Measurements from ENCODE around the gene ARIH1.

DNA sequence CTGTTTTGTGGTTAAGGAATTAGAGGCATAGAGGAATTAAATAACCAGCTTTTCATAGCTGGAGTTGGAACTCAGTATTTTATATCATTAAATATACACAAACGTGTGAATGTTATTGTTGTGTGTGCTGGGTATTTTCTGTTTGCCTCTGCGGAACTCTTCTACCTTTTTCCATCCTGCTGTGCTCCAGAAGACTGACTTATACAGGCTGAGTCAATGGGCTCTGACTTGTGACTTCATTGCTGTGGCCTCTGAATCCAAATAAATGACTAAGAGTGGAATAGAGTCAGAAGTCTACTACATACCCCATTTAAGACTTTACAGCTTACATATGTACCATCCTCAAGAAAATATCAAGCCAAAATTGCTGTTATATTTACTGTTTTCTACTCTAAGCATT lies 17.6 kb downstream of the ARIH1 start:
- TF ChIP-seq POLR2AphosphoS5 (IDR thresholded peaks at IDR 0.05; ENCODE audit: low read depth, low read length): no peak
- TF ChIP-seq REST (IDR thresholded peaks at IDR 0.05; ENCODE audit: insufficient read depth in 1 of 2, low read depth in 2 of 2, low read length in 2 of 2): no peak
- no peak for TF ChIP-seq SIN3A (IDR thresholded peaks at IDR 0.05; ENCODE audit: borderline replicate concordance, insufficient read depth, low read length)
- TF ChIP-seq TAF1 (IDR thresholded peaks at IDR 0.05; ENCODE audit: borderline replicate concordance, insufficient read depth, low read length): no peak
- no peak for TF ChIP-seq FOXP2 (optimal IDR thresholded peaks at IDR 0.05; ENCODE audit: borderline replicate concordance, extremely low read depth, extremely low read length, insufficient read depth)
